OCI-LY7 (cell line): ENCODE measurements around the gene TIMM17B.

Experiments
- CTCF ChIP-seq: fragments of 200-600 bp; sonication (generic); conservative IDR thresholded peaks from 2 replicates; pipeline ENCODE4 v1.5.1; 2014; ENCODE audit warnings: mild to moderate bottlenecking, antibody characterized with exemption, low read length, moderate library complexity, mixed read lengths
- EZH2phosphoT487 ChIP-seq: fragments of 200-600 bp; sonication (generic); IDR thresholded peaks from 2 replicates; pipeline ENCODE4 v1.6.1; 2018; ENCODE audit warnings: low read depth, borderline replicate concordance, mild to moderate bottlenecking, mixed run types, antibody characterized with exemption, low read length, moderate library complexity, mixed read lengths

DNA sequence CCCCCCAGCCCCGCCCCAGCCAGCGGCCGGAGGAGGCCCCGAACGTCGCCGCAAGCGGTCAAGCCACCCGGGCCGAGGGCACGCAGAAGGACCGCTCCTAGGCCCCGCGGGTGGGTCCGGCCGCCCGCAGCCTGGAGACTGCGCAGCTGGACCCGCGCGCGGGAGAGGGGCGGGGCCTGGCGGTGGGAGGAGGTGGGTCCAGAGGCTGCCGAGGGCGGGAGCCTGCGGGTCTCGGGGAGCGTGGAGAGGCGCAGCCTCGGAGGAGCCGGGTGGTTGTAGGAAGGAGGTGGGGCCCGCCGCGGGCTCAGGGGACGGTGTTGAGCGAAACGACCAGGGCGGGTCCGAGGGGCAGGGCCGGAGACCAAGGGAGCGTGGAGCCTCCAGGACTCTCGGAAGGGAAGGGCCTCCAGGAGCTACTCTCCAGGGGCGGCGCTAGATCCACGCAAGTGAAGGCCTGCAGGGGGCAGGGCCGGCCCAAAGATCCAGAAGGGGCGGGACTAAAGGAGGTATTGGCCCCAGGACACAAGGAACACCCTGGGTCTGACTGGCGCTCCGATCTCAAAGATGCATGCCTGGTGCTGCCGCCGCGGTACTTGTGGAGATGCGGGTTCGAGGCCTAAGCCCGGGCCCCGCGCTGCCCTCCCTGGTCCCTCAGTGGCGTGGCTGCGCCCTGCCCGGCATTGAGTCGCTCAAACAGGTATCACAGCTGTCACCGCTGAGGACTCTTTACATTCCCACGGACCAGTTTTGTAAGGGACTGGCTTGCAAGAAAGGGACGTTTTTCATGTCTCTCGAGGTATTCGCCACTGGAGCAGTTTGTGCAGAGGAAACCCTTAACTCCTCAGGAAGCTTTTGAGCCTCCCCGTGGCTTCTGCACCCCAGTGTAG lies 5.9 kb downstream of the TIMM17B start:
- TF ChIP-seq CTCF (peak; percentile 66), EZH2phosphoT487 (no peak)
